Muscle of back (tissue), 13 donors: ENCODE data around the gene SMR3B. TPM values are rescaled to one million over a fixed set of nuclear protein-coding genes. Genes with fewer than 3 reads are reported as not detected.

Experiments
- DNase-seq, 3 donors: peaks; one replicate each; pipeline versions ENCODE4 v3.0.0 to v3.0.0-alpha.2; 2013
- long read RNA-seq, 9 donors: transcript quantifications; one replicate each; lab custom pipeline, GENCODE V29; 2026
- polyA plus RNA-seq, 10 donors: library from polyadenylated mRNA; unstranded; fragments of 120-200 nt; gene quantifications; one replicate each; pipeline ENCODE4 v1.2.1, GENCODE V29; 2013; ENCODE audit not compliant: insufficient read length in 10 of 10

Gene SMR3B
- under 1 TPM in 1 of 10 donors, not detected in 9; 0.22 TPM for polyA plus RNA-seq
- long read RNA-seq, donor 1, result 0 reads
- long read RNA-seq, donor 2, result 0 reads
- long read RNA-seq, donor 3, result 0 reads
- long read RNA-seq, donor 4, result 0 reads
- long read RNA-seq, donor 5, result 0 reads
- long read RNA-seq, donor 6, result 0 reads
- long read RNA-seq, donor 7, result 0 reads
- long read RNA-seq, donor 8, result 0 reads
- long read RNA-seq, donor 9, result 0 reads

- no peak for DNase-seq
Observed at GRCh38 chr4:70382691-70383181, at the start of gene SMR3B. TSS of gene SMR3B (plus strand) at chr4:70383131. CDS start at chr4:70384511, 1,380 bp downstream.

- DNase-seq, result no peak
Observed at GRCh38 chr4:70334681-70335080, 48.2 kb upstream of the SMR3B start, which contains the start of gene CABS1. TSS of gene CABS1 (plus strand) at chr4:70334981. CDS start at chr4:70335040, 59 bp downstream.

GRCh38 chr4:70336043-70336442 is 46.9 kb upstream of the SMR3B start:
- peak in 1 of 3 donors; percentile 5 for DNase-seq

GRCh38 chr4:70337886-70338420 is 45.0 kb upstream of the SMR3B start:
- DNase-seq, result peak; percentile 12 to 53 (median 33)

GRCh38 chr4:70356185-70356584 is 26.7 kb upstream of the SMR3B start:
- no peak for DNase-seq

- no peak for DNase-seq
Observed at GRCh38 chr4:70359115-70359661, 23.7 kb upstream of the SMR3B start.

- DNase-seq, result peak in 2 of 3 donors; percentile 11 to 48
Observed at GRCh38 chr4:70360460-70360859, 22.5 kb upstream of the SMR3B start, which contains the start of gene SMR3A. TSS of gene SMR3A (plus strand) at chr4:70360760. CDS start at chr4:70362116, 1,356 bp downstream.

- DNase-seq, result no peak
Observed at GRCh38 chr4:70364002-70364401, 18.9 kb upstream of the SMR3B start.

GRCh38 chr4:70365479-70365878 is 17.5 kb upstream of the SMR3B start:
- DNase-seq, result peak in 2 of 3 donors; percentile 8 to 17

- no peak for DNase-seq
Observed at GRCh38 chr4:70367813-70368212, 15.1 kb upstream of the SMR3B start.

- DNase-seq, result no peak
Observed at GRCh38 chr4:70371987-70372386, 10.9 kb upstream of the SMR3B start.

- DNase-seq, result no peak
Observed at GRCh38 chr4:70372760-70373159, 10.2 kb upstream of the SMR3B start.

- no peak for DNase-seq
Observed at GRCh38 chr4:70380578-70380977, 2.4 kb upstream of the SMR3B start.

GRCh38 chr4:70392057-70392776 is 9.3 kb downstream of the SMR3B start:
- DNase-seq, result no peak

- DNase-seq, result no peak
Observed at GRCh38 chr4:70397580-70397979, 14.6 kb downstream of the SMR3B start, which contains the start of gene OPRPN. TSS of gene OPRPN (plus strand) at chr4:70397940. CDS start at chr4:70399286, 1,346 bp downstream.

- no peak for DNase-seq
Observed at GRCh38 chr4:70399319-70399718, 16.4 kb downstream of the SMR3B start.

GRCh38 chr4:70402762-70403161 is 19.8 kb downstream of the SMR3B start:
- no peak for DNase-seq

- DNase-seq, result no peak
Observed at GRCh38 chr4:70405765-70406164, 22.8 kb downstream of the SMR3B start.

- no peak for DNase-seq
Observed at GRCh38 chr4:70425306-70425705, 42.4 kb downstream of the SMR3B start.

- no peak for DNase-seq
Observed at GRCh38 chr4:70426789-70427188, 43.9 kb downstream of the SMR3B start.

- no peak for DNase-seq
Observed at GRCh38 chr4:70437197-70437596, 54.3 kb downstream of the SMR3B start.
